ENCODE measurements around the gene CYGB. TPM values are rescaled to one million over a fixed set of nuclear protein-coding genes. Genes with fewer than 3 reads are reported as not detected.

Gene CYGB
- total RNA-seq, 4 donors from 2014 or later: 5.8 to 81.7 (median 11.1) TPM

GRCh38 chr17:76582660-76583059, 45.2 kb upstream of the CYGB start:
- Histone ChIP-seq H3K4me3 (no peak overlapping the region), H3K9me3 (no peaks in the 10 kb centered on the region), H3K27ac (no peak overlapping the region), H3K27me3 (no peaks in the 10 kb centered on the region), H3K4me1 (peaks cover 0 to 19% (median 7%) of the 10 kb centered on the region in 4 donors), H3K36me3 (no peaks in the 10 kb centered on the region)
- TF ChIP-seq POLR2A (IDR thresholded peaks at IDR 0.05): no peak
- TF ChIP-seq CTCF (IDR thresholded peaks at IDR 0.05): no peak
- no peak for DNase-seq

- no peak for DNase-seq
- Histone ChIP-seq H3K36me3 (no peaks in the 10 kb centered on the region), H3K27ac (no peak overlapping the region), H3K27me3 (no peaks in the 10 kb centered on the region), H3K4me1 (peaks cover 0 to 15% (median 7%) of the 10 kb centered on the region in 4 donors), H3K4me3 (no peak overlapping the region), H3K9me3 (no peaks in the 10 kb centered on the region)
- TF ChIP-seq POLR2A (IDR thresholded peaks at IDR 0.05) (no peak), CTCF (IDR thresholded peaks at IDR 0.05) (no peak)
These were observed 44.0 kb upstream of the CYGB start for GRCh38 chr17:76581515-76581914.

GRCh38 chr17:76579281-76579680, 41.8 kb upstream of the CYGB start:
- Histone ChIP-seq H3K36me3 (no peaks in the 10 kb centered on the region), H3K27ac (no peak overlapping the region), H3K27me3 (no peaks in the 10 kb centered on the region), H3K4me3 (no peak overlapping the region), H3K4me1 (no peaks in the 10 kb centered on the region), H3K9me3 (no peaks in the 10 kb centered on the region)
- no peak for DNase-seq
- TF ChIP-seq CTCF (IDR thresholded peaks at IDR 0.05) (no peak), POLR2A (IDR thresholded peaks at IDR 0.05) (no peak)

- Histone ChIP-seq H3K4me3 (no peak overlapping the region), H3K27me3 (no peaks in the 10 kb centered on the region), H3K9me3 (no peaks in the 10 kb centered on the region), H3K27ac (no peak overlapping the region), H3K36me3 (no peaks in the 10 kb centered on the region), H3K4me1 (no peaks in the 10 kb centered on the region)
- no peak for DNase-seq
- TF ChIP-seq POLR2A (IDR thresholded peaks at IDR 0.05): no peak
- no peak for TF ChIP-seq CTCF (IDR thresholded peaks at IDR 0.05)
These were observed 40.9 kb upstream of the CYGB start for GRCh38 chr17:76578376-76578775.

- no peak overlapping the region for H3K27ac ChIP-seq
- no peaks in the 10 kb centered on the region for H3K36me3 ChIP-seq
- DNase-seq: no peak
- TF ChIP-seq CTCF (IDR thresholded peaks at IDR 0.05) (no peak), POLR2A (IDR thresholded peaks at IDR 0.05) (no peak)
- H3K4me3 ChIP-seq: no peak overlapping the region
- H3K4me1 ChIP-seq: no peaks in the 10 kb centered on the region
- H3K9me3 ChIP-seq: no peaks in the 10 kb centered on the region
- H3K27me3 ChIP-seq: no peaks in the 10 kb centered on the region
These were observed 40.4 kb upstream of the CYGB start for GRCh38 chr17:76577876-76578275.

GRCh38 chr17:76576189-76576588, 38.7 kb upstream of the CYGB start:
- Histone ChIP-seq H3K27me3 (no peaks in the 10 kb centered on the region), H3K27ac (no peak overlapping the region), H3K4me1 (no peaks in the 10 kb centered on the region), H3K36me3 (no peaks in the 10 kb centered on the region), H3K4me3 (no peak overlapping the region), H3K9me3 (no peaks in the 10 kb centered on the region)
- TF ChIP-seq POLR2A (IDR thresholded peaks at IDR 0.05) (no peak), CTCF (IDR thresholded peaks at IDR 0.05) (no peak)
- DNase-seq: no peak
